Astrocyte (in vitro differentiated cells and primary cell): ENCODE data around the gene RNF227. TPM values are rescaled to one million over a fixed set of nuclear protein-coding genes. Genes with fewer than 3 reads are reported as not detected.

Experiments used
- DNase-seq: peaks from one replicate; pipeline ENCODE4 v3.0.0-alpha.2; 2010; ENCODE audit warnings: low read depth
- FAIRE-seq: peaks from 2 replicates; lab custom pipeline; 2011; peaks lifted over from hg19 to GRCh38; lab: Jason Lieb, UNC
- H2AFZ ChIP-seq: 2 replicates; pipeline ENCODE4 v1.6.0; 2012; ENCODE audit warnings: low read depth, low read length, inconsistent platforms
- H3K27ac ChIP-seq: 2 replicates; pipeline ENCODE4 v1.5.1; 2011; ENCODE audit warnings: low read depth, low read length, inconsistent platforms
- H3K27me3 ChIP-seq: 2 replicates; pipeline ENCODE4 v1.6.0; 2011; ENCODE audit warnings: low read length, inconsistent platforms; ENCODE audit not compliant: insufficient read depth
- H3K36me3 ChIP-seq: 2 replicates; pipeline ENCODE4 v1.5.1; 2011; ENCODE audit warnings: low read length, inconsistent platforms; ENCODE audit not compliant: insufficient read depth
- H3K4me1 ChIP-seq: 2 replicates; pipeline ENCODE4 v1.5.1; 2011; ENCODE audit warnings: low read length, inconsistent platforms; ENCODE audit not compliant: insufficient read depth
- H3K4me2 ChIP-seq: 2 replicates; pipeline ENCODE4 v1.6.0; 2012; ENCODE audit warnings: low read length, inconsistent platforms
- H3K4me3 ChIP-seq: 2 replicates; pipeline ENCODE4 v1.5.1; 2011; ENCODE audit warnings: low read depth, mild to moderate bottlenecking, low read length, inconsistent platforms; ENCODE audit not compliant: insufficient read depth
- H3K79me2 ChIP-seq: 2 replicates; pipeline ENCODE4 v1.6.0; 2012; ENCODE audit warnings: mild to moderate bottlenecking, low read length, inconsistent platforms; ENCODE audit not compliant: insufficient read depth
- H3K9ac ChIP-seq: 2 replicates; pipeline ENCODE4 v1.6.0; 2012; ENCODE audit warnings: mild to moderate bottlenecking, low read length, inconsistent platforms
- H3K9me3 ChIP-seq: 2 replicates; pipeline ENCODE4 v1.5.1; 2012; ENCODE audit warnings: low read depth, mild to moderate bottlenecking, low read length, inconsistent platforms; ENCODE audit not compliant: insufficient read depth
- H4K20me1 ChIP-seq: 2 replicates; pipeline ENCODE4 v1.6.0; 2012; ENCODE audit warnings: low read length, inconsistent platforms; ENCODE audit not compliant: insufficient read depth
- H3K27ac Mint-ChIP-seq: one replicate; pipeline ENCODE4 v1.8.0; 2021; ENCODE audit warnings: mild to moderate bottlenecking, mixed read lengths; ENCODE audit not compliant: unreplicated experiment
- H3K27me3 Mint-ChIP-seq: one replicate; pipeline ENCODE4 v1.8.0; 2021; ENCODE audit warnings: low read depth, mixed read lengths; ENCODE audit not compliant: unreplicated experiment
- H3K36me3 Mint-ChIP-seq: one replicate; pipeline ENCODE4 v1.8.0; 2021; ENCODE audit warnings: low read depth, mixed read lengths; ENCODE audit not compliant: unreplicated experiment
- H3K4me1 Mint-ChIP-seq: one replicate; pipeline ENCODE4 v1.8.0; 2021; ENCODE audit warnings: low read depth, mixed read lengths; ENCODE audit not compliant: unreplicated experiment
- H3K4me3 Mint-ChIP-seq: one replicate; pipeline ENCODE4 v1.8.0; 2021; ENCODE audit warnings: mild to moderate bottlenecking, moderate library complexity, mixed read lengths; ENCODE audit not compliant: unreplicated experiment
- H3K9me3 Mint-ChIP-seq: one replicate; pipeline ENCODE4 v1.8.0; 2021; ENCODE audit warnings: mild to moderate bottlenecking, mixed read lengths; ENCODE audit not compliant: unreplicated experiment
- EZH2 ChIP-seq: IDR thresholded peaks from 2 replicates; pipeline ENCODE4 v1.6.1; 2012; ENCODE audit warnings: mild to moderate bottlenecking, low read length, inconsistent platforms; ENCODE audit not compliant: insufficient read depth
- total RNA-seq: library from RNA; stranded (reverse); gene quantifications from 2 replicates; pipeline ENCODE4 v1.2.1, GENCODE V29; 2021
- TF ChIP-seq, protein P1 (sequence below): IDR thresholded peaks from 2 replicates; pipeline ENCODE4 v1.5.1; 2011; ENCODE audit warnings: low read depth, mild to moderate bottlenecking, inconsistent platforms, low read length, moderate library complexity; ENCODE audit not compliant: insufficient read depth

Gene RNF227
- total RNA-seq, 1 donor from 2014 or later, result 0.54 TPM

DNA sequence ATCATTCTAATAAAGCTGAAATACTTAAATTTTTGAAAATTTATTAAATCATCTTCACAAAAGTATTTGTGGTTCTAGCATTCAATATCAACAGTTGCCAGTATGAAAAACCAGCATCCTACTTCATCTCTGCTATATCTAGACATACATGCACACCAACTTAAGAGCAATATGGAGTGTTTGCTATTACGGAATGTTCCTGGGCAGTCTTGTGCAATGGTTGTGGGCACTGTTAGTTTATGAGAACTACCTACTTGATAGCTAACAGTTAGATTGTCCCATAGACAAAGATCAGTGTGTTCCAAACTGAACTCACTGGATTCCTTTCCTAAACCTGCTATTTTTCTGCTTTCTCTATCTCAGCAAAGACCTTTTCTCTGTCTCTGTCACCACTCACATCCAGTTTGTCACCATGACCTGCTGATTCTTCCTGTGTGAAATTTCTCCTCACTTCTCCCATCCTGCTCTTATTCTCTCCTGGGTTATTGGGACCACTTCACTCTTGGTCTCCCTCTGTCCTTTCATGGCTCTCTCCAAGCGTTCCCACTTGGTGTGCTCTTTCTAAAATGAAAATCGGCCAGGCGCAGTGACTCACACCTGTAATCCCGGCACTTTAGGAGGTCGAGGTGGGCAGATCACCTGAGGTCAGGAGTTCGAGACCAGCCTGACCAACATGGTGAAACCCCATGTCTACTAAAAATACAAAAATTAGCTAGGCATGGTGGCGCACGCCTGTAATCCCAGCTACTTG, 43.6 kb upstream of the RNF227 start:
- Mint-ChIP-seq H3K4me1 (no peaks in the 10 kb centered on the region), H3K36me3 (no peaks in the 10 kb centered on the region), H3K9me3 (no peaks in the 10 kb centered on the region), H3K4me3 (no peak overlapping the region), H3K27me3 (peaks cover 7% of the 10 kb centered on the region), H3K27ac (no peak overlapping the region)
- Histone ChIP-seq H4K20me1 (no peaks in the 10 kb centered on the region), H3K4me2 (no peak overlapping the region), H3K9ac (no peak overlapping the region), H3K27ac (no peak overlapping the region), H3K27me3 (peaks cover 3% of the 10 kb centered on the region), H3K79me2 (no peaks in the 10 kb centered on the region), H3K9me3 (no peaks in the 10 kb centered on the region), H3K4me1 (no peaks in the 10 kb centered on the region), H2AFZ (no peak overlapping the region), H3K4me3 (no peak overlapping the region), H3K36me3 (no peaks in the 10 kb centered on the region)
- no peak for TF ChIP-seq EZH2
- TF ChIP-seq, protein P1, sequence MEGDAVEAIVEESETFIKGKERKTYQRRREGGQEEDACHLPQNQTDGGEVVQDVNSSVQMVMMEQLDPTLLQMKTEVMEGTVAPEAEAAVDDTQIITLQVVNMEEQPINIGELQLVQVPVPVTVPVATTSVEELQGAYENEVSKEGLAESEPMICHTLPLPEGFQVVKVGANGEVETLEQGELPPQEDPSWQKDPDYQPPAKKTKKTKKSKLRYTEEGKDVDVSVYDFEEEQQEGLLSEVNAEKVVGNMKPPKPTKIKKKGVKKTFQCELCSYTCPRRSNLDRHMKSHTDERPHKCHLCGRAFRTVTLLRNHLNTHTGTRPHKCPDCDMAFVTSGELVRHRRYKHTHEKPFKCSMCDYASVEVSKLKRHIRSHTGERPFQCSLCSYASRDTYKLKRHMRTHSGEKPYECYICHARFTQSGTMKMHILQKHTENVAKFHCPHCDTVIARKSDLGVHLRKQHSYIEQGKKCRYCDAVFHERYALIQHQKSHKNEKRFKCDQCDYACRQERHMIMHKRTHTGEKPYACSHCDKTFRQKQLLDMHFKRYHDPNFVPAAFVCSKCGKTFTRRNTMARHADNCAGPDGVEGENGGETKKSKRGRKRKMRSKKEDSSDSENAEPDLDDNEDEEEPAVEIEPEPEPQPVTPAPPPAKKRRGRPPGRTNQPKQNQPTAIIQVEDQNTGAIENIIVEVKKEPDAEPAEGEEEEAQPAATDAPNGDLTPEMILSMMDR, result no peak
- DNase-seq, result no peak
- no peak for FAIRE-seq

DNA sequence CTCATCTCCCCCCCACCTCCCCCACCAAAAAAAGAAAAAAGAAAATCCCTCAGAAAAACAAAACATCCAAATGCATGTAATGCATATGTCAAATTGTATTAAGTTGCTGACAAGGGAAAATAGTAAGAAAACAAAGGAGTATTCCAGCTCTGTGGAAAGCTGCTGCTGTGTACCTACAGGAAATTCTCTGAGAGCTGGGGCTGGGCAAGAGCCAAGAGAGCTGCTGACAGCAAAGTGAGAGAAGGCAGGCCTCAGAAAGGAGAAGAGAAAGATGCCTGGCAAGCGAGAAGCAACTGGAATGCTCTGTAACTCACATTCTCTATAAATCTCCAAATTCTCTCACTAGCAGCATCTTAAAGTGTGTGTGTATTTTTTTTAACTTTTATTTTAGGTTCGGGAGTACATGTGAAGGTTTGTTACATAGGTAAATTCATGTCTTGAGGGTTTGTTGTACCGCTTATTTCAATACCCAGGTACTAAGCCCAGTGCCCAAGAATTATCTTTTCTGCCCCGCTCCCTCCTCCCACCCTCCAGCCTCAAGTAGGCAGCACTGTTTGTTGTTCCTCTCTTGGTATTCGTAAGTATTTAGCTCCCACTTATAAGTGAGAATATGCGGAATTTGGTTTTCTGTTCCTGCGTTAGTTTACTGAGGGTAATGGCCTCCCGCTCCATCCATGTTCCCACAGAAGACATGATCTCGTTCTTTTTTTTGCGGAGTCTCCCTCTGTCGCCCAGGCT, 40.3 kb upstream of the RNF227 start:
- FAIRE-seq, result no peak
- no peaks in the 10 kb centered on the region for H3K36me3 ChIP-seq
- TF ChIP-seq, protein P1, result no peak
- no peak for TF ChIP-seq EZH2

More for the DNA sequence above, 40.3 kb upstream of the RNF227 start:
- Mint-ChIP-seq H3K4me1 (no peaks in the 10 kb centered on the region), H3K9me3 (no peaks in the 10 kb centered on the region), H3K27ac (no peak overlapping the region), H3K36me3 (no peaks in the 10 kb centered on the region), H3K27me3 (peaks cover under 1% of the 10 kb centered on the region), H3K4me3 (no peak overlapping the region)
- no peaks in the 10 kb centered on the region for H3K79me2 ChIP-seq
- H3K9ac ChIP-seq, result no peak overlapping the region
- H3K4me2 ChIP-seq, result no peak overlapping the region
- H3K9me3 ChIP-seq, result no peaks in the 10 kb centered on the region
- H3K27me3 ChIP-seq, result peaks cover 1% of the 10 kb centered on the region
- H4K20me1 ChIP-seq, result no peaks in the 10 kb centered on the region
- no peak overlapping the region for H3K27ac ChIP-seq
- no peak for DNase-seq
- H2AFZ ChIP-seq, result no peak overlapping the region
- H3K4me3 ChIP-seq, result no peak overlapping the region
- H3K4me1 ChIP-seq, result no peaks in the 10 kb centered on the region
